ENCODE data around the gene ACSF3. TPM values are rescaled to one million over a fixed set of nuclear protein-coding genes. Genes with fewer than 3 reads are reported as not detected.

Gene ACSF3
- total RNA-seq, 6 experiments from 2014 or later: 18.4 to 24.2 (median 21.2) TPM

- peaks cover 3% of the 10 kb centered on the region; the same call in 1 of the 2 replicates for H3K27me3 Mint-ChIP-seq (ENCODE audit: insufficient read depth)
- no peaks in the 10 kb centered on the region for H3K9me3 Mint-ChIP-seq
- DNase-seq: no peak
- no peaks in the 10 kb centered on the region for H3K4me1 Mint-ChIP-seq (ENCODE audit: low read depth)
- peaks cover 4% of the 10 kb centered on the region; the same call in 1 of the 2 replicates for H3K36me3 Mint-ChIP-seq (ENCODE audit: low read depth)
- no peak overlapping the region for H3K4me3 Mint-ChIP-seq
- no peak overlapping the region for H3K27ac Mint-ChIP-seq
- no peak for TF ChIP-seq CTCF (IDR thresholded peaks at IDR 0.05)
These were observed 46.7 kb downstream of the ACSF3 start for GRCh38 chr16:89140401-89140800.

- DNase-seq: no peak
- Mint-ChIP-seq H3K27me3 (ENCODE audit: insufficient read depth) (peaks cover 3% of the 10 kb centered on the region; the same call in 1 of the 2 replicates), H3K4me1 (ENCODE audit: low read depth) (no peaks in the 10 kb centered on the region), H3K9me3 (no peaks in the 10 kb centered on the region), H3K36me3 (ENCODE audit: low read depth) (peaks cover 9% of the 10 kb centered on the region; the same call in 1 of the 2 replicates), H3K4me3 (no peak overlapping the region), H3K27ac (no peak overlapping the region)
- TF ChIP-seq CTCF (IDR thresholded peaks at IDR 0.05): no peak
These were observed 47.6 kb downstream of the ACSF3 start for GRCh38 chr16:89140981-89141883.

GRCh38 chr16:89141884-89142267 is 48.2 kb downstream of the ACSF3 start:
- no peak for DNase-seq
- H3K36me3 Mint-ChIP-seq (ENCODE audit: low read depth): peaks cover 15% of the 10 kb centered on the region; the same call in 1 of the 2 replicates
- no peak for TF ChIP-seq CTCF (IDR thresholded peaks at IDR 0.05)
- H3K4me1 Mint-ChIP-seq (ENCODE audit: low read depth): no peaks in the 10 kb centered on the region
- no peak overlapping the region for H3K27ac Mint-ChIP-seq
- H3K4me3 Mint-ChIP-seq: no peak overlapping the region
- H3K9me3 Mint-ChIP-seq: no peaks in the 10 kb centered on the region
- H3K27me3 Mint-ChIP-seq (ENCODE audit: insufficient read depth): peaks cover 3% of the 10 kb centered on the region; the same call in 1 of the 2 replicates

DNA sequence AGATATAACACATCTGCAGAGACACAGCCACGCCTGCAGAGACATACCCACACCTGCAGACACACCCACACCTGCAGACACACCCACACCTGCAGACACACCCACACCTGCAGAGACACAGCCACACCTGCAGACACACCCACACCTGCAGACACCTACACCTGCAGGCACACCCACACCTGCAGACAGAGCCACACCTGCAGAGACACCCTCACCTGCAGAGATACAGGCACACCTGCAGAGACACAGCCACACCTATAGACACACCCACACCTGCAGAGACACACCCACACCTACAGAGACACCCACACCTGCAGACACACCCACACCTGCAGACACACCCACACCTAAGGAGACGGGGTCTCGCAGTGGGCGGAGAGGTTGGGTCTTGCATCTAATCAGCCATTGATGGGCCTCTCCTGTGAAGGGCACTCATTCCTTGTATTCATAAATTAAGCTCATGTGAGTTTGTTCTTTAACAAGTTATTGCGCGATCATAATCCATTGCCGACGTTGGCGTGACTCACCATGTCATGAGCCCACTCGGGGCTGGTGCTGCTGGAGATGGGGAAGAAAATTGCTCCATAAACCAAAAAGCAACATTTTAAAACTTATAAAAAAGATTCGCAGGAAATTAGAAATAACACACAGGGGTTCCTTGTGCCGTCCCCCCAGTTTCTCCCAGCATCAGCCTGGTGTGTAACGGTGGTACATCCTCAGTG is 49.0 kb downstream of the ACSF3 start:
- TF ChIP-seq CTCF (IDR thresholded peaks at IDR 0.05): no peak
- Mint-ChIP-seq H3K4me3 (no peak overlapping the region), H3K9me3 (no peaks in the 10 kb centered on the region; the same call in 1 of the 2 replicates), H3K27me3 (ENCODE audit: insufficient read depth) (peaks cover 3% of the 10 kb centered on the region; the same call in 1 of the 2 replicates), H3K27ac (no peak overlapping the region), H3K36me3 (ENCODE audit: low read depth) (peaks cover 17% of the 10 kb centered on the region; the same call in 1 of the 2 replicates), H3K4me1 (ENCODE audit: low read depth) (no peaks in the 10 kb centered on the region)
- DNase-seq: no peak

DNA sequence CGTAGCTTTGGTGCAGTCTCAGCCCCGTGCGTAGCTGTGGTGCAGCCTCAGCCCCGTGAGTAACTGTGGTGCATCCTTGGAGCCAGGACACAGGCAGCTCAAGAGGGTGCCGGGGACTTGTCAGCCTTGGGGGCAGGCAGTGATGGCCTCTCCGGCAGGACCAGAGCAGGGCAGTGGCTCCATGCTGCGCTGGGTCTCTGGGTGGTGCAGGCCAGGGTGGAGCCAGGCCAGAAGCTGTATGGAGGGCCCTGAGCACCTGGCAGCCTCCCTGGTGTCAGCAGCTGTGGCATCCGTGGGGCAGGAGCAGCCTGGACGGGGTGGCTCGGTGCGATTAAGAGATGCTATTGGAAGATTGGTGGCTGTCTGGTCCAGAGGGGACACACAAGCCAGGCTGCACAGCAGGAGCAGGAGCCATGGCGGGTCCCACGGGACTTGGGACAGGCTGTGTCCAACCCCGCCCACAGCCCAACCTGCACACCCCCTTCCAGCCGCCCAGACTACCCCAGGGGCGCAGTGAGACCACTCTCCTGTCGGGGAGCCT is 49.6 kb downstream of the ACSF3 start:
- Mint-ChIP-seq H3K4me3 (no peak overlapping the region), H3K36me3 (ENCODE audit: low read depth) (peaks cover 20% of the 10 kb centered on the region; the same call in 1 of the 2 replicates), H3K4me1 (ENCODE audit: low read depth) (no peaks in the 10 kb centered on the region), H3K9me3 (no peaks in the 10 kb centered on the region; the same call in 1 of the 2 replicates), H3K27ac (no peak overlapping the region), H3K27me3 (ENCODE audit: insufficient read depth) (peaks cover 3% of the 10 kb centered on the region; the same call in 1 of the 2 replicates)
- DNase-seq: no peak
- TF ChIP-seq CTCF (IDR thresholded peaks at IDR 0.05): no peak

Data from HFFc6 (cell line).